GM23338 (cell line): ENCODE measurements around the gene ATOH8. TPM values are rescaled to one million over a fixed set of nuclear protein-coding genes. Genes with fewer than 3 reads are reported as not detected.

Source experiments
- ATAC-seq: fragments of 200-7000 bp; cut with Tn5 transposase; 3 replicates; pipeline ENCODE4 v1.9.1; 2020
- DNase-seq: peaks from one replicate; pipeline ENCODE4 v3.0.0-alpha.2; 2015; ENCODE audit warnings: low spot score
- H2AFZ ChIP-seq: fragments of 200-600 bp; sonication (generic); 2 replicates; pipeline ENCODE4 v1.8.0; 2016; ENCODE audit warnings: antibody characterized with exemption, mild to moderate bottlenecking, moderate library complexity
- H3F3A ChIP-seq: fragments of 200-600 bp; sonication (generic); replicated peaks from 2 replicates; pipeline ENCODE4 v1.8.0; 2017; ENCODE audit warnings: antibody characterized with exemption, mixed run types, low read depth
- H3K27ac ChIP-seq: fragments of 200-600 bp; sonication (generic); 2 replicates; pipeline ENCODE4 v1.6.1; 2016; ENCODE audit warnings: low read depth
- H3K27me3 ChIP-seq: fragments of 200-600 bp; sonication (generic); 2 replicates; pipeline ENCODE4 v1.8.0; 2016; ENCODE audit warnings: mild to moderate bottlenecking, mixed run types, moderate library complexity; ENCODE audit not compliant: insufficient read depth
- H3K36me3 ChIP-seq: fragments of 200-600 bp; sonication (generic); 2 replicates; pipeline ENCODE4 v1.8.0; 2016; ENCODE audit warnings: mild to moderate bottlenecking; ENCODE audit not compliant: insufficient read depth
- H3K4me1 ChIP-seq: fragments of 200-600 bp; sonication (generic); 2 replicates; pipeline ENCODE4 v1.8.0; 2016; ENCODE audit warnings: mild to moderate bottlenecking, moderate library complexity; ENCODE audit not compliant: insufficient read depth
- H3K4me2 ChIP-seq: fragments of 200-600 bp; sonication (generic); 2 replicates; pipeline ENCODE4 v1.7.1; 2017; ENCODE audit warnings: mixed run types
- H3K4me3 ChIP-seq: fragments of 200-600 bp; sonication (generic); 2 replicates; pipeline ENCODE4 v1.6.1; 2016; ENCODE audit warnings: mixed run types
- H3K79me2 ChIP-seq: fragments of 200-600 bp; sonication (generic); replicated peaks from 2 replicates; pipeline ENCODE4 v1.8.0; 2017; ENCODE audit warnings: mild to moderate bottlenecking; ENCODE audit not compliant: insufficient read depth
- H3K9me2 ChIP-seq: fragments of 200-600 bp; sonication (generic); 2 replicates; pipeline ENCODE4 v1.8.0; 2017; ENCODE audit not compliant: insufficient read depth
- H4K20me1 ChIP-seq: fragments of 200-600 bp; sonication (generic); replicated peaks from 2 replicates; pipeline ENCODE4 v1.8.0; 2017; ENCODE audit warnings: mild to moderate bottlenecking; ENCODE audit not compliant: insufficient read depth
- H3K27ac Mint-ChIP-seq: 2 replicates; pipeline ENCODE4 v1.8.0; 2020; ENCODE audit warnings: inconsistent platforms, mild to moderate bottlenecking, moderate library complexity, mixed read lengths
- H3K27me3 Mint-ChIP-seq: 3 replicates; pipeline ENCODE4 v1.8.0; 2022; ENCODE audit warnings: low read depth, mild to moderate bottlenecking, moderate library complexity, mixed read lengths, inconsistent platforms; ENCODE audit not compliant: insufficient read depth, poor library complexity
- H3K36me3 Mint-ChIP-seq: 3 replicates; pipeline ENCODE4 v1.8.0; 2021; ENCODE audit warnings: low read depth, mild to moderate bottlenecking, inconsistent platforms, moderate library complexity, mixed read lengths
- H3K4me1 Mint-ChIP-seq: 3 replicates; pipeline ENCODE4 v1.8.0; 2020; ENCODE audit warnings: mild to moderate bottlenecking, inconsistent platforms, mixed read lengths
- H3K4me3 Mint-ChIP-seq: 3 replicates; pipeline ENCODE4 v1.8.0; 2021; ENCODE audit warnings: moderate library complexity, mild to moderate bottlenecking, inconsistent platforms, mixed read lengths
- H3K9me3 Mint-ChIP-seq: 3 replicates; pipeline ENCODE4 v1.8.0; 2020; ENCODE audit warnings: moderate library complexity, mild to moderate bottlenecking, inconsistent platforms, mixed read lengths
- CREB1 ChIP-seq: fragments of 250-450 bp; sonication (Bioruptor Pico); IDR thresholded peaks from 2 replicates; pipeline ENCODE4 v1.5.0; 2020; ENCODE audit warnings: low read depth, mild to moderate bottlenecking, moderate library complexity
- EZH2 ChIP-seq: fragments of 200-600 bp; sonication (generic); IDR thresholded peaks from one replicate; pipeline ENCODE4 v1.8.0; 2017; ENCODE audit warnings: antibody characterized with exemption, mild to moderate bottlenecking, low read depth; ENCODE audit not compliant: unreplicated experiment
- EZH2phosphoT487 ChIP-seq: fragments of 200-600 bp; sonication (generic); IDR thresholded peaks from one replicate; pipeline ENCODE4 v1.8.1; 2018; ENCODE audit warnings: antibody characterized with exemption; ENCODE audit not compliant: unreplicated experiment
- NANOG ChIP-seq: IDR thresholded peaks from 2 replicates; pipeline ENCODE4 v1.6.1; 2016; ENCODE audit warnings: antibody characterized with exemption, borderline replicate concordance
- POLR2AphosphoS5 ChIP-seq: IDR thresholded peaks from 2 replicates; pipeline ENCODE4 v1.6.1; 2016; ENCODE audit warnings: antibody characterized with exemption, low read depth
- STAT1 ChIP-seq: IDR thresholded peaks from one replicate; pipeline ENCODE4 v1.6.1; 2016; ENCODE audit warnings: antibody characterized with exemption; ENCODE audit not compliant: unreplicated experiment
- ZNF114 ChIP-seq: fragments of 250-450 bp; sonication (Bioruptor Pico); IDR thresholded peaks from 2 replicates; pipeline ENCODE4 v1.5.0; 2020; ENCODE audit warnings: mild to moderate bottlenecking, moderate library complexity
- ZNF331 ChIP-seq: fragments of 250-450 bp; sonication (Bioruptor Pico); IDR thresholded peaks from 2 replicates; pipeline ENCODE4 v1.5.0; 2020; ENCODE audit warnings: low read depth, mild to moderate bottlenecking, moderate library complexity
- polyA plus RNA-seq: library from polyadenylated mRNA; unstranded; fragments of >200 nt; fragmentation: Nextera tagmentation; extraction: Ambion mirVana; gene quantifications from 2 replicates; pipeline ENCODE4 v1.2.1, GENCODE V29; 2016
- total RNA-seq: library from RNA; depleted of rRNA; stranded (reverse); fragments of >200 nt; shearing (Covaris generic); gene quantifications from 2 replicates; pipeline ENCODE4 v1.2.3, GENCODE V29; 2014
- TF ChIP-seq, protein P1 (sequence below): fragments of 250-450 bp; sonication (Bioruptor Pico); IDR thresholded peaks from 2 replicates; pipeline ENCODE4 v1.5.0; 2020; ENCODE audit warnings: mild to moderate bottlenecking, moderate library complexity
- TF ChIP-seq, protein P2 (sequence below), 2 experiments: fragments of 200-600 bp in 1 of 2; sonication (generic) in 1 of 2; conservative IDR thresholded peaks; 2 replicates each; pipeline versions ENCODE4 v1.5.1 to v1.6.1; 2016 to 2017; ENCODE audit warnings: antibody characterized with exemption in 2 of 2, low read depth in 2 of 2, mild to moderate bottlenecking in 2 of 2, moderate library complexity in 1 of 2
- TF ChIP-seq, protein P3 (sequence below): IDR thresholded peaks from one replicate; pipeline ENCODE4 v1.6.1; 2018; ENCODE audit warnings: antibody characterized with exemption; ENCODE audit not compliant: unreplicated experiment
- TF ChIP-seq, protein P4 (sequence below): IDR thresholded peaks from 2 replicates; pipeline ENCODE4 v1.6.1; 2016; ENCODE audit warnings: antibody characterized with exemption

The ATOH8 gene
- total and polyA plus RNA-seq, 2 experiments from 2014 or later = 0.11 to 0.97 TPM

DNA sequence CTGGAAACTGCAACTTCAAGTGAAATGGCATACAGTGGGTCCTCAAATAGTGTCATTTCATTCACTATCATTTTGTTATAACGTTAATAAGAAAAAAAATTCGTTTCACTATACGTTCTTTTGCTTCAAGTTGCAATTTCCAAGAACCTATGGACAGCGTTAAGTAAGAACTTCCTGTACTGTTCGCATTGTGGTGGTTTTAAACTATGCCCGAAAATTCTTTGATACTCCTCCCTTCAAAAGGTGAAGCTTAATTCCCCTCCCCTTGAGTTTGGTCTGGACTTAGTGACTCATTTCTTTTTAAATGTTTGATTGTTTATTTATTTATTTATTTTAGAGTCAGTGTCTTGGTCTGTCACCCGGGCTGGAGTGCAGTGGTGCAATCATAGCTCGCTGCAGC is 39.0 kb upstream of the ATOH8 start (continued):
- TF ChIP-seq, protein P1, sequence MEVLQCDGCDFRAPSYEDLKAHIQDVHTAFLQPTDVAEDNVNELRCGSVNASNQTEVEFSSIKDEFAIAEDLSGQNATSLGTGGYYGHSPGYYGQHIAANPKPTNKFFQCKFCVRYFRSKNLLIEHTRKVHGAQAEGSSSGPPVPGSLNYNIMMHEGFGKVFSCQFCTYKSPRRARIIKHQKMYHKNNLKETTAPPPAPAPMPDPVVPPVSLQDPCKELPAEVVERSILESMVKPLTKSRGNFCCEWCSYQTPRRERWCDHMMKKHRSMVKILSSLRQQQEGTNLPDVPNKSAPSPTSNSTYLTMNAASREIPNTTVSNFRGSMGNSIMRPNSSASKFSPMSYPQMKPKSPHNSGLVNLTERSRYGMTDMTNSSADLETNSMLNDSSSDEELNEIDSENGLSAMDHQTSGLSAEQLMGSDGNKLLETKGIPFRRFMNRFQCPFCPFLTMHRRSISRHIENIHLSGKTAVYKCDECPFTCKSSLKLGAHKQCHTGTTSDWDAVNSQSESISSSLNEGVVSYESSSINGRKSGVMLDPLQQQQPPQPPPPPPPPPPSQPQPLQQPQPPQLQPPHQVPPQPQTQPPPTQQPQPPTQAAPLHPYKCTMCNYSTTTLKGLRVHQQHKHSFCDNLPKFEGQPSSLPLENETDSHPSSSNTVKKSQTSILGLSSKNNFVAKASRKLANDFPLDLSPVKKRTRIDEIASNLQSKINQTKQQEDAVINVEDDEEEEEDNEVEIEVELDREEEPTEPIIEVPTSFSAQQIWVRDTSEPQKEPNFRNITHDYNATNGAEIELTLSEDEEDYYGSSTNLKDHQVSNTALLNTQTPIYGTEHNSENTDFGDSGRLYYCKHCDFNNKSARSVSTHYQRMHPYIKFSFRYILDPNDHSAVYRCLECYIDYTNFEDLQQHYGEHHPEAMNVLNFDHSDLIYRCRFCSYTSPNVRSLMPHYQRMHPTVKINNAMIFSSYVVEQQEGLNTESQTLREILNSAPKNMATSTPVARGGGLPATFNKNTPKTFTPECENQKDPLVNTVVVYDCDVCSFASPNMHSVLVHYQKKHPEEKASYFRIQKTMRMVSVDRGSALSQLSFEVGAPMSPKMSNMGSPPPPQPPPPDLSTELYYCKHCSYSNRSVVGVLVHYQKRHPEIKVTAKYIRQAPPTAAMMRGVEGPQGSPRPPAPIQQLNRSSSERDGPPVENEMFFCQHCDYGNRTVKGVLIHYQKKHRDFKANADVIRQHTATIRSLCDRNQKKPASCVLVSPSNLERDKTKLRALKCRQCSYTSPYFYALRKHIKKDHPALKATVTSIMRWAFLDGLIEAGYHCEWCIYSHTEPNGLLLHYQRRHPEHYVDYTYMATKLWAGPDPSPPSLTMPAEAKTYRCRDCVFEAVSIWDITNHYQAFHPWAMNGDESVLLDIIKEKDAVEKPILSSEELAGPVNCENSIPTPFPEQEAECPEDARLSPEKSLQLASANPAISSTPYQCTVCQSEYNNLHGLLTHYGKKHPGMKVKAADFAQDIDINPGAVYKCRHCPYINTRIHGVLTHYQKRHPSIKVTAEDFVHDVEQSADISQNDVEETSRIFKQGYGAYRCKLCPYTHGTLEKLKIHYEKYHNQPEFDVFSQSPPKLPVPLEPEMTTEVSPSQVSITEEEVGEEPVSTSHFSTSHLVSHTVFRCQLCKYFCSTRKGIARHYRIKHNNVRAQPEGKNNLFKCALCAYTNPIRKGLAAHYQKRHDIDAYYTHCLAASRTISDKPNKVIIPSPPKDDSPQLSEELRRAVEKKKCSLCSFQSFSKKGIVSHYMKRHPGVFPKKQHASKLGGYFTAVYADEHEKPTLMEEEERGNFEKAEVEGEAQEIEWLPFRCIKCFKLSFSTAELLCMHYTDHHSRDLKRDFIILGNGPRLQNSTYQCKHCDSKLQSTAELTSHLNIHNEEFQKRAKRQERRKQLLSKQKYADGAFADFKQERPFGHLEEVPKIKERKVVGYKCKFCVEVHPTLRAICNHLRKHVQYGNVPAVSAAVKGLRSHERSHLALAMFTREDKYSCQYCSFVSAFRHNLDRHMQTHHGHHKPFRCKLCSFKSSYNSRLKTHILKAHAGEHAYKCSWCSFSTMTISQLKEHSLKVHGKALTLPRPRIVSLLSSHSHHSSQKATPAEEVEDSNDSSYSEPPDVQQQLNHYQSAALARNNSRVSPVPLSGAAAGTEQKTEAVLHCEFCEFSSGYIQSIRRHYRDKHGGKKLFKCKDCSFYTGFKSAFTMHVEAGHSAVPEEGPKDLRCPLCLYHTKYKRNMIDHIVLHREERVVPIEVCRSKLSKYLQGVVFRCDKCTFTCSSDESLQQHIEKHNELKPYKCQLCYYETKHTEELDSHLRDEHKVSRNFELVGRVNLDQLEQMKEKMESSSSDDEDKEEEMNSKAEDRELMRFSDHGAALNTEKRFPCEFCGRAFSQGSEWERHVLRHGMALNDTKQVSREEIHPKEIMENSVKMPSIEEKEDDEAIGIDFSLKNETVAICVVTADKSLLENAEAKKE (CRISPR knock-in tag) = no peak
- TF ChIP-seq EZH2phosphoT487 (no peak), NANOG (no peak), ZNF114 (no peak)
- TF ChIP-seq, protein P2, sequence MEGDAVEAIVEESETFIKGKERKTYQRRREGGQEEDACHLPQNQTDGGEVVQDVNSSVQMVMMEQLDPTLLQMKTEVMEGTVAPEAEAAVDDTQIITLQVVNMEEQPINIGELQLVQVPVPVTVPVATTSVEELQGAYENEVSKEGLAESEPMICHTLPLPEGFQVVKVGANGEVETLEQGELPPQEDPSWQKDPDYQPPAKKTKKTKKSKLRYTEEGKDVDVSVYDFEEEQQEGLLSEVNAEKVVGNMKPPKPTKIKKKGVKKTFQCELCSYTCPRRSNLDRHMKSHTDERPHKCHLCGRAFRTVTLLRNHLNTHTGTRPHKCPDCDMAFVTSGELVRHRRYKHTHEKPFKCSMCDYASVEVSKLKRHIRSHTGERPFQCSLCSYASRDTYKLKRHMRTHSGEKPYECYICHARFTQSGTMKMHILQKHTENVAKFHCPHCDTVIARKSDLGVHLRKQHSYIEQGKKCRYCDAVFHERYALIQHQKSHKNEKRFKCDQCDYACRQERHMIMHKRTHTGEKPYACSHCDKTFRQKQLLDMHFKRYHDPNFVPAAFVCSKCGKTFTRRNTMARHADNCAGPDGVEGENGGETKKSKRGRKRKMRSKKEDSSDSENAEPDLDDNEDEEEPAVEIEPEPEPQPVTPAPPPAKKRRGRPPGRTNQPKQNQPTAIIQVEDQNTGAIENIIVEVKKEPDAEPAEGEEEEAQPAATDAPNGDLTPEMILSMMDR (conservative IDR thresholded peaks at IDR 0.05; ENCODE audit: low read depth in 2 of 2) = no peak

DNA sequence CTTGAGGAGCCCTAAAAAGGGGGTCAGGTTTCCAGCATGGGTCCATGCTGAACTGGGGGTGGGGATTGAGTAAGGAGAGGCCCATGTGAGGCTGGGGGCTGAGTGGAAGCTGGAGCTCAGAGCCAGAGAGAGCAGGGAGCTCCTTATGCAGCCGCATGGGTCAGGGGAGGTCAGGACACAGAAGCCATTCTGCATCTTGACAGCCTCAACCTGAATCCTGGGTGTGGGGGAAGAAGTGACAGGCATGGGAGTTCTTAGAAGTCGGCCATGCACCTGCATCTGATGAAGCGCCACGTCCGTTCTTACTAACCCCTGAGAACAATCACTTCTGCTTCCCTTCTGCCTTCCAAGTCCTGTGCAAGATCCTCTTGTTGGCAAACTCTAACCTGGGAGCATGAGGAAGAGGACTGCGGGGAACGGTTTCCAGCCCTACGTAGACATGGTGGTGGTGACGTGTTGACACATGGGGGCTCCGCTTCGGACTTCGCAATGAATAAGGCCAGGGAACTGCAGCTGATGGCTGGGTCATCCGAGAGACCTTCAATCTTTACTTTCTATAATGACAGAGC is 37.4 kb upstream of the ATOH8 start:
- Histone ChIP-seq H3K9me2 (0 out of 2 replicates have a peak, but pooled peaks cover 5% of the 10 kb centered on the region), H3K79me2 (no peaks in the 10 kb centered on the region), H3K36me3 (no peaks in the 10 kb centered on the region), H3K4me1 (no peaks in the 10 kb centered on the region), H3K4me2 (no peak overlapping the region), H3K27me3 (no peaks in the 10 kb centered on the region), H2AFZ (no peak overlapping the region), H3K4me3 (no peak overlapping the region), H4K20me1 (no peaks in the 10 kb centered on the region), H3K27ac (no peak overlapping the region), H3F3A (no peaks in the 10 kb centered on the region)
- Mint-ChIP-seq H3K36me3 (no peaks in the 10 kb centered on the region), H3K27ac (no peak overlapping the region), H3K9me3 (no peaks in the 10 kb centered on the region; the same call in 2 of the 3 replicates), H3K4me3 (no peak overlapping the region), H3K27me3 (peaks cover 10% of the 10 kb centered on the region), H3K4me1 (no peaks in the 10 kb centered on the region)
- no peak for DNase-seq
- ATAC-seq = no peak
- TF ChIP-seq, protein P3, sequence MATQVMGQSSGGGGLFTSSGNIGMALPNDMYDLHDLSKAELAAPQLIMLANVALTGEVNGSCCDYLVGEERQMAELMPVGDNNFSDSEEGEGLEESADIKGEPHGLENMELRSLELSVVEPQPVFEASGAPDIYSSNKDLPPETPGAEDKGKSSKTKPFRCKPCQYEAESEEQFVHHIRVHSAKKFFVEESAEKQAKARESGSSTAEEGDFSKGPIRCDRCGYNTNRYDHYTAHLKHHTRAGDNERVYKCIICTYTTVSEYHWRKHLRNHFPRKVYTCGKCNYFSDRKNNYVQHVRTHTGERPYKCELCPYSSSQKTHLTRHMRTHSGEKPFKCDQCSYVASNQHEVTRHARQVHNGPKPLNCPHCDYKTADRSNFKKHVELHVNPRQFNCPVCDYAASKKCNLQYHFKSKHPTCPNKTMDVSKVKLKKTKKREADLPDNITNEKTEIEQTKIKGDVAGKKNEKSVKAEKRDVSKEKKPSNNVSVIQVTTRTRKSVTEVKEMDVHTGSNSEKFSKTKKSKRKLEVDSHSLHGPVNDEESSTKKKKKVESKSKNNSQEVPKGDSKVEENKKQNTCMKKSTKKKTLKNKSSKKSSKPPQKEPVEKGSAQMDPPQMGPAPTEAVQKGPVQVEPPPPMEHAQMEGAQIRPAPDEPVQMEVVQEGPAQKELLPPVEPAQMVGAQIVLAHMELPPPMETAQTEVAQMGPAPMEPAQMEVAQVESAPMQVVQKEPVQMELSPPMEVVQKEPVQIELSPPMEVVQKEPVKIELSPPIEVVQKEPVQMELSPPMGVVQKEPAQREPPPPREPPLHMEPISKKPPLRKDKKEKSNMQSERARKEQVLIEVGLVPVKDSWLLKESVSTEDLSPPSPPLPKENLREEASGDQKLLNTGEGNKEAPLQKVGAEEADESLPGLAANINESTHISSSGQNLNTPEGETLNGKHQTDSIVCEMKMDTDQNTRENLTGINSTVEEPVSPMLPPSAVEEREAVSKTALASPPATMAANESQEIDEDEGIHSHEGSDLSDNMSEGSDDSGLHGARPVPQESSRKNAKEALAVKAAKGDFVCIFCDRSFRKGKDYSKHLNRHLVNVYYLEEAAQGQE = no peak
- TF ChIP-seq NANOG = no peak
- TF ChIP-seq STAT1 = no peak
- TF ChIP-seq POLR2AphosphoS5 = no peak
- TF ChIP-seq EZH2 = no peak
- TF ChIP-seq ZNF331 (CRISPR knock-in tag) = no peak
- TF ChIP-seq, protein P4, sequence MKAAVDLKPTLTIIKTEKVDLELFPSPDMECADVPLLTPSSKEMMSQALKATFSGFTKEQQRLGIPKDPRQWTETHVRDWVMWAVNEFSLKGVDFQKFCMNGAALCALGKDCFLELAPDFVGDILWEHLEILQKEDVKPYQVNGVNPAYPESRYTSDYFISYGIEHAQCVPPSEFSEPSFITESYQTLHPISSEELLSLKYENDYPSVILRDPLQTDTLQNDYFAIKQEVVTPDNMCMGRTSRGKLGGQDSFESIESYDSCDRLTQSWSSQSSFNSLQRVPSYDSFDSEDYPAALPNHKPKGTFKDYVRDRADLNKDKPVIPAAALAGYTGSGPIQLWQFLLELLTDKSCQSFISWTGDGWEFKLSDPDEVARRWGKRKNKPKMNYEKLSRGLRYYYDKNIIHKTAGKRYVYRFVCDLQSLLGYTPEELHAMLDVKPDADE = no peak
- no peak for TF ChIP-seq CREB1 (CRISPR knock-in tag)
